GM12873 (cell line): ENCODE results near the gene STAT6.

Experiments
- TF ChIP-seq, protein P1 (sequence below): IDR thresholded peaks from 2 replicates; pipeline ENCODE4 v1.5.1; 2012; ENCODE audit warnings: low read depth, mild to moderate bottlenecking, moderate library complexity, low read length, control low read depth; ENCODE audit not compliant: insufficient read depth; ENCODE audit errors: missing control alignments

Gene STAT6

DNA sequence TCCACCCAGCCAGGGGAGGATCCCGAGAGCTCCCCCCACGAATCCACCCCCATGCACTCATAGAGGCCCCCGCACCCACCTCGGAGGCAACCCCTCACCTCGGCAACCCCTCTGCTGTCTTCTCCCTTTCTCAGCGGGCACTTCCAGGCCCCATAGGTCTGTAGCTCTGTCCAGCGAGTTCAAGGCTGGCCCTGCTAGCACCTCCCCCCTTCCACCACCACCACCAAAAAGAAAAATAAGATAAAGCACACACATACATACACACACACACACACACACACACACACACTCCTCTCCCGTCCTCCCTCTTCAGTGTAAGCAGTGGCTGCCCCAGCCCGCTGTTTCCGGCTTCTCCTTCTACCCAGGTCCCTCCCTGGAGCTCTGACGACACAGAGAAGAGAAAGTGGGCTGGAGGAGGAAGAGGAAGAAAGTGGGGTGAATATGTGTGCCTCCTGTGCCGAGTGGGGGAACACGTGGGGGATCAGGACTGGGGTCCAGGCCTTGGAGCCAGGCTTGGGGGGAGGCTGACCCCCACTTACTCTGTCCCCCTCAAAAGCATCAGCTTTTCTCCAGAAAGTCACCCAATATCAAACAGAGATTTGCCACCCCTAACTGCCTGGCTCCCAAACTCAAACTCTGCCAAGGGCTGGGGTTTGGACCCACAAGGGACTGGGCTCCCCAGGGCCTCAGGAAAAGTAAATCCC is at the start of gene STAT6:
STAT6 (minus strand) TSS at position 332 of the 704 bp plus-strand sequence. CDS start 3,084 bp downstream, outside the sequence.
- TF ChIP-seq, protein P1, sequence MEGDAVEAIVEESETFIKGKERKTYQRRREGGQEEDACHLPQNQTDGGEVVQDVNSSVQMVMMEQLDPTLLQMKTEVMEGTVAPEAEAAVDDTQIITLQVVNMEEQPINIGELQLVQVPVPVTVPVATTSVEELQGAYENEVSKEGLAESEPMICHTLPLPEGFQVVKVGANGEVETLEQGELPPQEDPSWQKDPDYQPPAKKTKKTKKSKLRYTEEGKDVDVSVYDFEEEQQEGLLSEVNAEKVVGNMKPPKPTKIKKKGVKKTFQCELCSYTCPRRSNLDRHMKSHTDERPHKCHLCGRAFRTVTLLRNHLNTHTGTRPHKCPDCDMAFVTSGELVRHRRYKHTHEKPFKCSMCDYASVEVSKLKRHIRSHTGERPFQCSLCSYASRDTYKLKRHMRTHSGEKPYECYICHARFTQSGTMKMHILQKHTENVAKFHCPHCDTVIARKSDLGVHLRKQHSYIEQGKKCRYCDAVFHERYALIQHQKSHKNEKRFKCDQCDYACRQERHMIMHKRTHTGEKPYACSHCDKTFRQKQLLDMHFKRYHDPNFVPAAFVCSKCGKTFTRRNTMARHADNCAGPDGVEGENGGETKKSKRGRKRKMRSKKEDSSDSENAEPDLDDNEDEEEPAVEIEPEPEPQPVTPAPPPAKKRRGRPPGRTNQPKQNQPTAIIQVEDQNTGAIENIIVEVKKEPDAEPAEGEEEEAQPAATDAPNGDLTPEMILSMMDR, result no peak

DNA sequence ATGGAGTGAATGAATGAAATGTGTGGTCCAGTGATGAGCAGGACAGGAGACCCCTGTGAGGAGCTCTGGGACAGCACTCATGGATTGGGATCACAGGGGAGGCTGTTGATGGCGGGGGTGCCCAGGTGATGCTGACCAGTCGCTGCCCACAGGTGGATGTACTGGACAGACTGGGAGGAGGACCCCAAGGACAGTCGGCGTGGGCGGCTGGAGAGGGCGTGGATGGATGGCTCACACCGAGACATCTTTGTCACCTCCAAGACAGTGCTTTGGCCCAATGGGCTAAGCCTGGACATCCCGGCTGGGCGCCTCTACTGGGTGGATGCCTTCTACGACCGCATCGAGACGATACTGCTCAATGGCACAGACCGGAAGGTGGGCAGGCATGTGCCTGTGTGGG is 49.6 kb upstream of the STAT6 start:
- TF ChIP-seq, protein P1, result no peak

GRCh38 chr12:57160040-57160439 is 48.9 kb upstream of the STAT6 start:
- TF ChIP-seq, protein P1, result no peak

DNA sequence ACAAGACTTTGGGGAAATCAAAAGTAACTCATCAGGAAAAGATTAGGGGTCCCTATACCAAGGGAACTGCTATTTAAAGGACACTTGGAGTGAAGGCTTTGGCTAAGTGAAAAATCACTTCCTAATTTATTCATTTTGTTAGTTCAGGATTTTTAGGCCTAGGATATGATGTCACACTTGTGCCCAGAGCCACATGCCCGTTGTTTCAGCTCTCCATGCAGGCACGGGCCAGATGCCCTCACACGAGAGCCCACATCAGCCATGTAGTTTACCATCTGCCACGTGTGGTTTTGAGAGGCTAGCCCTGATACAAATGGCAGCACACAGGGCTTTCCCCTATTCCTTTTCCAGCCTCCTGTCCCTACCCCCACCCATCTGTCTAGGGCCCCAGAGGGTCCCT is 48.1 kb upstream of the STAT6 start:
- TF ChIP-seq, protein P1, result no peak

- TF ChIP-seq, protein P1, result no peak
Observed at GRCh38 chr12:57158665-57159064, 47.5 kb upstream of the STAT6 start.

- TF ChIP-seq, protein P1, result no peak
Observed at GRCh38 chr12:57158186-57158585, 47.0 kb upstream of the STAT6 start.

GRCh38 chr12:57157588-57158173 is 46.5 kb upstream of the STAT6 start:
- TF ChIP-seq, protein P1, result no peak
